ENCODE measurements around the gene RERG. TPM values are rescaled to one million over a fixed set of nuclear protein-coding genes. Genes with fewer than 3 reads are reported as not detected.

Gene RERG, protein sequence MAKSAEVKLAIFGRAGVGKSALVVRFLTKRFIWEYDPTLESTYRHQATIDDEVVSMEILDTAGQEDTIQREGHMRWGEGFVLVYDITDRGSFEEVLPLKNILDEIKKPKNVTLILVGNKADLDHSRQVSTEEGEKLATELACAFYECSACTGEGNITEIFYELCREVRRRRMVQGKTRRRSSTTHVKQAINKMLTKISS
- total RNA-seq: 28.6 to 34.0 TPM (median 33.3 TPM) in 3 replicates

DNA sequence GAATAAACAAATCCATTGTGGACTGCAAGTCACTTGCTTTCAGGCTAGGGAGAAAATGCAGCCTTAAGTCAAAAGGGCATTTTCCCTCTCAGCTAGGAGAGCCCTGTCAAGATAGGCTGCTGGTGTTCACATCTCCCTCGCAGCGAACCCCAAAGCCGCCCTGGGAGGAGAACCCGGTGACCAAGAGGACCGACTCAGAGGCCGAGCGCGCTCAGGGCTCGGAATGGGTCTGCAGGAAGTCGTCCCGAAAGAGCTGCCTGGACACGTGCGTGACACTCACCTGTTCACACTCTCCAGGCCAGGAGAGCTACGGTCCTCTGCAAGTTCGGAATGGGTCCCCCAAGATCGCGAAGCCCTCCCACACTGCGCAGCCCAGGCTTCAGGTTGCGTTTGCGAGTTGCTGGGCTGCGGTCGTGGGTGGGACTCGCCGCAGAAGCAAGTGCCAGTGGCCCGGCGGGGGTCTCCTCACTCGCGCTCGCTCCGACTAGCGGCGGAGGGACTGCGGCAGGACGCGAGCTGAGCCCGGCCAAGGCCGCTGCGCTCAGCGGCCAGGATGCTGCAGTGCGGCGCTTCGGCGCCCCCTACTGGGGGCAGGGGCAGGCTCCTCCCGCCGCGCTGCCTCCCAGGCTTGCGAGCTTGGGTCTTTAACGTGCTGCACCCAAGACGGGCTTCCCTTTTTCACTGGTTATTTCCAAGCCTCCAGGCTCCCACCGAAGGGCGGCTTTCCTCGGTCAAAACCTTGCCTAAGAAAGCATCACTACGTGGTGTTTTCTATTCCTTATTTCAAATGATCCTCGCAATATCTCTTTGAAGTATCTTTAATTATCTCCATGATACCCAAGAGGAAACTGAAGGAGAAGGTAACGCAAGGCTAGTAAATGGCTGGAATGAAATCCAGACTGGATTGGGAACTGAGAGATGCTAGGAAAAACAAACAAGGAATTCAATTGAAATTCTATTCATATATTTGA, at the start of gene RERG:
RERG (minus strand) TSS at position 503 of the 971 bp plus-strand sequence. CDS start 3,928 bp downstream, outside the sequence.
- H3K4me3 Mint-ChIP-seq: peak within 1 kb of the TSS; percentile 80

DNA sequence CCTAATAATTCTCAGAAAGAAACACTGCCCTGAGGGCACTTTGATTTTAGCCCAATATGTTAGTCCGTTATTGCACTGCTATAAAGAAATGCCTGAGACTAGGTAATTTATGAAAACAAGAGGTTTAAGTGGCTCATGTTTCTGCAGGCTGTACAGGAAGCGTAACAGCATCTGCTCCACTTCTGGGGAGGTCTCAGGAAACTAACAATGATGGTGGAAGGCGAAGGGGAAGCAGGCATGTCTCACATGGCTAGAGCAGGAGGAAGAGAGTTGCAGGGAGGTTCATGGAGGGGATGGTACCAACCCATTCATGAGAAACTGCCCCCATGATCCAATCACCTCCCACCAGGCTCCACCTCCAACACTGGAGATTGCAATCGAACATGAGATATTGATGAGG, 49.4 kb upstream of the RERG start:
- no peak overlapping the region for H3K27ac Mint-ChIP-seq
- H3K27me3 Mint-ChIP-seq (ENCODE audit: low read depth): no peaks in the 10 kb centered on the region
- peaks cover 24% of the 10 kb centered on the region for H3K4me1 Mint-ChIP-seq
- H3K9me3 Mint-ChIP-seq: no peaks in the 10 kb centered on the region
- no peak overlapping the region for H3K4me3 Mint-ChIP-seq
- no peaks in the 10 kb centered on the region for H3K36me3 Mint-ChIP-seq
- no peak for DNase-seq (ENCODE audit: low spot score in 2 of 2, unreplicated experiment in 2 of 2)
- TF ChIP-seq, protein P1, sequence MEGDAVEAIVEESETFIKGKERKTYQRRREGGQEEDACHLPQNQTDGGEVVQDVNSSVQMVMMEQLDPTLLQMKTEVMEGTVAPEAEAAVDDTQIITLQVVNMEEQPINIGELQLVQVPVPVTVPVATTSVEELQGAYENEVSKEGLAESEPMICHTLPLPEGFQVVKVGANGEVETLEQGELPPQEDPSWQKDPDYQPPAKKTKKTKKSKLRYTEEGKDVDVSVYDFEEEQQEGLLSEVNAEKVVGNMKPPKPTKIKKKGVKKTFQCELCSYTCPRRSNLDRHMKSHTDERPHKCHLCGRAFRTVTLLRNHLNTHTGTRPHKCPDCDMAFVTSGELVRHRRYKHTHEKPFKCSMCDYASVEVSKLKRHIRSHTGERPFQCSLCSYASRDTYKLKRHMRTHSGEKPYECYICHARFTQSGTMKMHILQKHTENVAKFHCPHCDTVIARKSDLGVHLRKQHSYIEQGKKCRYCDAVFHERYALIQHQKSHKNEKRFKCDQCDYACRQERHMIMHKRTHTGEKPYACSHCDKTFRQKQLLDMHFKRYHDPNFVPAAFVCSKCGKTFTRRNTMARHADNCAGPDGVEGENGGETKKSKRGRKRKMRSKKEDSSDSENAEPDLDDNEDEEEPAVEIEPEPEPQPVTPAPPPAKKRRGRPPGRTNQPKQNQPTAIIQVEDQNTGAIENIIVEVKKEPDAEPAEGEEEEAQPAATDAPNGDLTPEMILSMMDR (IDR thresholded peaks at IDR 0.05; ENCODE audit: unreplicated experiment): no peak

More for the DNA sequence above, at the start of gene RERG:
- H3K36me3 Mint-ChIP-seq: peaks cover 4% of the 10 kb centered on the region
- peak; percentile 87 to 95 for DNase-seq (ENCODE audit: low spot score in 2 of 2, unreplicated experiment in 2 of 2)
- peaks cover 43% of the 10 kb centered on the region for H3K4me1 Mint-ChIP-seq
- no peaks in the 10 kb centered on the region for H3K27me3 Mint-ChIP-seq (ENCODE audit: low read depth)
- peak within 1 kb of the TSS; percentile 20 for H3K27ac Mint-ChIP-seq
- TF ChIP-seq, protein P1 (IDR thresholded peaks at IDR 0.05; ENCODE audit: unreplicated experiment): peak; percentile 91
- H3K9me3 Mint-ChIP-seq: no peaks in the 10 kb centered on the region

DNA sequence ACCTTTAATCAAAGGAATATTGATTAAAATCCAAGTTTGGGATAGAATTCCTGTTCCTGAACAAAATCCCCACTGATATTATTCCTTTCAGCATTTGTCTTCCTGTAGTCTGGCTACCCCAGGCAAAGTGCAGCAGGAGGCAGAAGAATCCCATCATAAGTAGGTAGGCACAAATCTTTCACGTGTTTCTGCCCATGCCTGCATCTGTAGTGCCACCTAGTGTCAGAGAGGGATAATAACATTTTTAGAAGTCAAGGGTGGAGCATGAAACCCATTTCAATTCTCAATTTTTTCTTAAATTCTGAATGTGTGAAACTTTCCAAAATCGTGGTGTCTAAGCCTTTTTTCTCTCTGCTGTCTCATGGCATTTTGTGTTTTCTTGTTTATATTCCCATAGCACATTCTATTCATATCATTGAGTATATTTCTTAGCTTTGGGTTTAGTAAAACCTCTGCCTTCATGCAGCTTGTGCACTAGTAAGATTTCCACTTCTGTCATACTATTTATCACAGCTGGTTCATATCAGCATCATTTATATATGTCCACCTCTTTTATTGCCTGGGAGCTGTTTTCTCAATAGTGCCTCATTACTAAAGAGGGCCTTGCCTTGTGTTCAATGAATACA, 47.8 kb upstream of the RERG start:
- TF ChIP-seq, protein P1 (IDR thresholded peaks at IDR 0.05; ENCODE audit: unreplicated experiment): peak; percentile 87
- Mint-ChIP-seq H3K27ac (no peak overlapping the region), H3K4me3 (no peak overlapping the region), H3K9me3 (no peaks in the 10 kb centered on the region), H3K4me1 (peaks cover 10% of the 10 kb centered on the region), H3K27me3 (ENCODE audit: low read depth) (no peaks in the 10 kb centered on the region), H3K36me3 (no peaks in the 10 kb centered on the region)
- DNase-seq (ENCODE audit: low spot score in 2 of 2, unreplicated experiment in 2 of 2): no peak

DNA sequence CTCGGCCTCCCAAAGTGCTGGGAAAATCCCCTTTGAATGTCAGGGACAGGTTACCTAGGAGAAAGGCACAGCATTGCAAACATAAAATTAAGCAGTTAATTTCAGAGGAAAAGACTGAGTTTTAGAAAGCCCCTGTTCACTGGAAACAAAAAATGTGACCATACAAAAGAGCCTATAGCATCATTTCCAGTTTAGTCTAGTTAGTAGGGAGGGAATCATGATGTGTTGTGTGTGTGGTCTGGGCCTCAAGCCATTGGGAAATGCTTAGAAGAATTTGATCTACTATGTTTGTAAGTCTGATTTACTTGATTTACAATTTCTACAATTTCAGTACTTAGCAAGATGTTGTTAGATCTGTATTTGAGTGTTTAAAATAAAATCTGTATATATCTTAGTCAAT, 47.1 kb upstream of the RERG start:
- no peak overlapping the region for H3K27ac Mint-ChIP-seq
- TF ChIP-seq, protein P1 (IDR thresholded peaks at IDR 0.05; ENCODE audit: unreplicated experiment): no peak
- peaks cover 4% of the 10 kb centered on the region for H3K4me1 Mint-ChIP-seq
- no peaks in the 10 kb centered on the region for H3K27me3 Mint-ChIP-seq (ENCODE audit: low read depth)
- no peaks in the 10 kb centered on the region for H3K36me3 Mint-ChIP-seq
- no peak for DNase-seq (ENCODE audit: low spot score in 2 of 2, unreplicated experiment in 2 of 2)
- H3K4me3 Mint-ChIP-seq: no peak overlapping the region
- peaks cover under 1% of the 10 kb centered on the region for H3K9me3 Mint-ChIP-seq

DNA sequence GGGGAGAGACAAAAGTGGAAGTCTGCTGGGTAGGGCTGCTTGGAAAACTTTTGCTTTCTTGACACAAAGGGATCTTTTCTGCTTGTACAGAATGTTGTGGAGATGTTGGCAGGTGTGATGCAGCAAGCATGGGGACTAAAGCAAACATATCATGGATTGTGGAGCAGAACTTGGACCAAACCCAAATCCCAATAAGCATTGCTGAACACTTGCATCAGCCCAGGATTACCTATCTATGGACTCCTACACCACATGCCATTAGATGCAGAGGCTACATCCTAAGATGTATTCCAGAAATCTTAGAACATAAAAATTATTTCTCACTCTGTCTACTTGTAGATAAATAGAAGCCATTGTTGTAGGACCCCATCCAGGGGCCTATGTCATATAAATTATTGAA, 44.7 kb upstream of the RERG start:
- Mint-ChIP-seq H3K4me3 (no peak overlapping the region), H3K27ac (no peak overlapping the region), H3K36me3 (no peaks in the 10 kb centered on the region), H3K27me3 (ENCODE audit: low read depth) (no peaks in the 10 kb centered on the region), H3K9me3 (peaks cover 3% of the 10 kb centered on the region), H3K4me1 (peaks cover 4% of the 10 kb centered on the region)
- TF ChIP-seq, protein P1 (IDR thresholded peaks at IDR 0.05; ENCODE audit: unreplicated experiment): no peak
- DNase-seq (ENCODE audit: low spot score in 2 of 2, unreplicated experiment in 2 of 2): no peak
